HG02678 (cell line): ENCODE data around the gene CH25H.

Experiments used
- ATAC-seq: cut with Tn5 transposase; IDR thresholded peaks from one replicate; pipeline ENCODE4 v1.9.1; 2021; ENCODE audit warnings: mild to moderate bottlenecking, moderate library complexity; ENCODE audit not compliant: unreplicated experiment

Gene CH25H

DNA sequence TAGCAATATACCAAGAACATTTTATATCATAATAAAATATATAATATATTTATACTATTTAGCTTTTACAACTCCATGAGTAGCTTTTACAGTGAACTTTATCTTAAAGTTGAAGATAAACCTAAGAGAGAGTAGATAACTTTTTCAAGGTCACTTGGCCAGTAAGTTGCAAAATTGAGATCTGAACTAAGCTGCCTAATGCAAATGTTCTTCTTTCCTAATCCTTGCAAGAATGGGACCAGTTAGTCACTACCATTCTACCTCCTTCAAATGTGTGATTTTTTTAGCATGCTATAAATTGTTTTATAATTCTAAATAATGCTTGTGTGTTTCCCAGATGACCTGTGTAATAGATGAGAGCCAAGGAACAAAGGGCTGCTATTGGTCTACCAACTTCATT lies 47.8 kb downstream of the CH25H start:
- no peak for ATAC-seq

- ATAC-seq: no peak
Measured at GRCh38 chr10:89158446-89158845, 48.7 kb downstream of the CH25H start.

GRCh38 chr10:89156161-89156835 lies 50.8 kb downstream of the CH25H start:
- no peak for ATAC-seq
